Measurements from ENCODE around the gene AJAP1.

AJAP1 gene

GRCh38 chr1:4802024-4802423 is 147.6 kb downstream of the AJAP1 start:
- H3K27ac ChIP-seq = no peak overlapping the region
- H3K36me3 ChIP-seq = no peaks in the 10 kb centered on the region
- peaks cover 0 to 6% of the 10 kb centered on the region in 2 donors for H3K27me3 ChIP-seq
- TF ChIP-seq CTCF (IDR thresholded peaks at IDR 0.05) = no peak
- peaks cover 0 to 10% (median 0%) of the 10 kb centered on the region in 3 donors for H3K9me3 ChIP-seq
- intact Hi-C loops (cut with DNase I; ENCODE audit: low total_unique reads) = no loop called here
- H3K4me1 ChIP-seq = no peaks in the 10 kb centered on the region
- DNase-seq = no peak
- H3K4me3 ChIP-seq = no peak overlapping the region

DNA sequence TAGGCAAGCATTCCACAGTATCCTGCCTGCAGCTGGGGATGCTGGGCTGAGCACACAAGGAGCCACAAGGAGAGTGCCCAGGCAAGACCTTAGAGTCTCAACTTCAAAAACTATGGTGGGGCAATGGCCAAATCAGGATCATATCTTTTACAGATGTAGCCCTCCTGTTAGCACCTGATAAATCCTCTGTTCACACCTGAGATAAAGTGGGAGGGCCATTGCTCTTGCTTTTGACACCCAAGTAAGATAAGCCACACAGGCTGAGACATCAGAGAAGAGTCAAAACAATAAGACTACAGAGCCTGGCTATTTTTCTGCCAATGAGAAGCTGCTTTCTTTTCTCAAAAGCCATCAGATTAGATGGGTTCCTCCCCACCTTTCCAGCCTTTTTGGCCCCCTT is 148.9 kb downstream of the AJAP1 start:
- peaks cover 0 to 15% (median 0%) of the 10 kb centered on the region in 3 donors for H3K9me3 ChIP-seq
- H3K36me3 ChIP-seq = no peaks in the 10 kb centered on the region
- TF ChIP-seq CTCF (IDR thresholded peaks at IDR 0.05) = no peak
- H3K27ac ChIP-seq = no peak overlapping the region
- H3K4me1 ChIP-seq = no peaks in the 10 kb centered on the region
- H3K27me3 ChIP-seq = peaks cover 0 to 6% of the 10 kb centered on the region in 2 donors
- intact Hi-C loops (cut with DNase I; ENCODE audit: low total_unique reads) = no loop called here
- no peak overlapping the region for H3K4me3 ChIP-seq
- no peak for DNase-seq

- H3K27me3 ChIP-seq = peaks cover 0 to 4% of the 10 kb centered on the region in 2 donors
- H3K27ac ChIP-seq = no peak overlapping the region
- no peak for DNase-seq
- no peaks in the 10 kb centered on the region for H3K36me3 ChIP-seq
- H3K4me3 ChIP-seq = no peak overlapping the region
- H3K4me1 ChIP-seq = no peaks in the 10 kb centered on the region
- intact Hi-C loops (cut with DNase I; ENCODE audit: low total_unique reads) = no loop called here
- peaks cover 0 to 15% (median 0%) of the 10 kb centered on the region in 3 donors for H3K9me3 ChIP-seq
- TF ChIP-seq CTCF (IDR thresholded peaks at IDR 0.05) = no peak
Measured at GRCh38 chr1:4805987-4806386, 151.6 kb downstream of the AJAP1 start.

DNA sequence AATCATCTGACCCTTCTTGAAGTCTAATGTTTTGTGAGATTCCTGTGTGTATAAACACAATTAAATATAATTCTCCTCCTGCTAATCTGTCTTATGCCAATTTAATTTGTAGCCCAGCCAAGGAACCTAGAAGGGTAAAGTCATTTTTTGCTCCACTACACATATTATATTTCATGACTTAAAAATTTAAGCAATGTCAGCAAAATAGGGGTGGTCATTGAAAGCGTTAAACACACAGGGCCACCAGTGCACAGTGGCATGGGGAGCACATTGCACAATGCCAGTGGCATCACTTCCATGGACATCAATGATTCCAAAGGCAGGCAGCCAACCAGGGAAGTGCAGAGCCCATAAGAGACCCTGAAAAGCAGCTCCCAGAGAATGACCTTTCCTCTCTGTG is 166.1 kb downstream of the AJAP1 start:
- TF ChIP-seq CTCF (IDR thresholded peaks at IDR 0.05) = no peak
- Histone ChIP-seq H3K27ac (no peak overlapping the region), H3K27me3 (no peaks in the 10 kb centered on the region), H3K9me3 (peaks cover 0 to 29% (median 4%) of the 10 kb centered on the region in 3 donors), H3K4me3 (no peak overlapping the region), H3K4me1 (no peaks in the 10 kb centered on the region), H3K36me3 (no peaks in the 10 kb centered on the region)
- intact Hi-C loops (cut with DNase I; ENCODE audit: low total_unique reads) = no loop called here
- DNase-seq = no peak

- intact Hi-C loops (cut with DNase I; ENCODE audit: low total_unique reads) = no loop called here
- no peaks in the 10 kb centered on the region for H3K4me1 ChIP-seq
- H3K9me3 ChIP-seq = peaks cover 0 to 15% (median 4%) of the 10 kb centered on the region in 3 donors
- no peak overlapping the region for H3K4me3 ChIP-seq
- H3K27ac ChIP-seq = no peak overlapping the region
- H3K27me3 ChIP-seq = no peaks in the 10 kb centered on the region
- no peaks in the 10 kb centered on the region for H3K36me3 ChIP-seq
- DNase-seq = no peak
- no peak for TF ChIP-seq CTCF (IDR thresholded peaks at IDR 0.05)
Measured at GRCh38 chr1:4825800-4826450, 171.5 kb downstream of the AJAP1 start.

- no peak for DNase-seq
- TF ChIP-seq CTCF (IDR thresholded peaks at IDR 0.05) = no peak
- Histone ChIP-seq H3K4me1 (no peaks in the 10 kb centered on the region), H3K27ac (no peak overlapping the region), H3K9me3 (no peaks in the 10 kb centered on the region), H3K36me3 (no peaks in the 10 kb centered on the region), H3K27me3 (no peaks in the 10 kb centered on the region), H3K4me3 (no peak overlapping the region)
- intact Hi-C loops (cut with DNase I; ENCODE audit: low total_unique reads) = no loop called here
Measured at GRCh38 chr1:4830707-4831106, 176.3 kb downstream of the AJAP1 start.
